SK-N-MC (cell line): ENCODE measurements around the gene RBM28.

ENCODE experiments used
- DNase-seq: peaks from one replicate; pipeline ENCODE4 v3.0.0-alpha.2; 2011; ENCODE audit warnings: low read depth, low spot score
- H3K27ac ChIP-seq: fragments of 200-600 bp; sonication (generic); 2 replicates; pipeline ENCODE4 v1.5.1; 2016; ENCODE audit warnings: mixed run types
- H3K36me3 ChIP-seq: fragments of 200-600 bp; sonication (generic); 2 replicates; pipeline ENCODE4 v1.6.1; 2017; ENCODE audit warnings: antibody characterized with exemption, low read length, mixed read lengths; ENCODE audit not compliant: insufficient read depth
- H3K4me3 ChIP-seq: fragments of 200-600 bp; sonication (generic); 2 replicates; pipeline ENCODE4 v1.5.1; 2016
- H3K9ac ChIP-seq: fragments of 200-600 bp; sonication (generic); 2 replicates; pipeline ENCODE4 v1.8.0; 2017; ENCODE audit warnings: mixed run types, mixed read lengths; ENCODE audit not compliant: insufficient read length
- H3K9me3 ChIP-seq: fragments of 200-600 bp; sonication (generic); 2 replicates; pipeline ENCODE4 v1.6.1; 2017; ENCODE audit warnings: low read depth, mild to moderate bottlenecking, antibody characterized with exemption, low read length, moderate library complexity, mixed read lengths
- EZH2 ChIP-seq: fragments of 200-600 bp; sonication (generic); IDR thresholded peaks from one replicate; pipeline ENCODE4 v1.6.1; 2017; ENCODE audit warnings: antibody characterized with exemption
- FOXP2 ChIP-seq: optimal IDR thresholded peaks from 2 replicates; pipeline ENCODE3; 2011; ENCODE audit warnings: mild to moderate bottlenecking, moderate library complexity; ENCODE audit not compliant: insufficient read depth; ENCODE audit errors: extremely low read length, control extremely low read depth
- POLR2AphosphoS5 ChIP-seq: IDR thresholded peaks from 2 replicates; pipeline ENCODE4 v1.6.1; 2012; ENCODE audit warnings: mild to moderate bottlenecking, low read depth, low read length, borderline replicate concordance

The RBM28 gene

DNA sequence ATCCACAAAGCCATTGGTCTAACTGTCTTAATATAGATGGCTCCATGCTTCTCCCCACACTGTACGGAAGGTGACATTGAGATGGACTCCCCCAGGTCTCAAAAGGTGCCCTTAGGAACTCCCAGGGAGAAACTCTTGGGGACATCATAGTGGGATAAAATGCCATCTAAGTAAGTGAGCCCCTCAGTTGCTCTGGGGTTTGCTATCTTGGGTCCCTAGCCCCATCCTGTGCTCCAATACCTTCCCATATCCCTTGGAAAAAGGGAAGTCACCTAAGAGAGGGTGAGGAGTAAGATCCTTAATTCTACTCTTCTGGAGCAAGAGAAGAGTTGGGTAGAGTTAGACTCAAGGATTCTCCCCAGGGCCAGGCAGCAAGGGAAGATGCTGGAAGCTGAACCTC, 9.9 kb upstream of the RBM28 start:
- H3K27ac ChIP-seq = no peak overlapping the region
- no peak for DNase-seq
- H3K9me3 ChIP-seq = no peaks in the 10 kb centered on the region
- H3K9ac ChIP-seq = no peak overlapping the region
- no peak overlapping the region for H3K4me3 ChIP-seq
- TF ChIP-seq POLR2AphosphoS5 (no peak), FOXP2 (no peak), EZH2 (no peak)
- H3K36me3 ChIP-seq = 0 out of 2 replicates have a peak, but pooled peaks cover 3% of the 10 kb centered on the region

DNA sequence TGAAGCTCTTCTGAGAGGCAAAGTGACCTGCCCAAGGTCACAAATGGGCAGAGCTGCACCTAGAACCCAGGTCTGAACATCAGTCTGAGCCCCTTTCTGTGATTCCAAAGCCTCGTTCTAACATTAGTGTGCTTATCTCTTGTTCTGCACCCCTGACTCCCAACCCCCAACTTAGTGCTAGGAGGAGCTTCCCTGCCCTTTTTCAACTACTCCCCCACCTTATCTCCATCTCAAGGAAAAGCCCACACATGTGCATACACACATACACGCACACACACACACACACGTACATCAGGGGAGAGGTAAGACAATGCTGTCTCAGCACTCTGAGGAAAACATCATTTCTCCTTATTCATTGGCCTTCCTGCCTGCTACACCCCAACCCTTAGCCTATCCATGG, 9.5 kb upstream of the RBM28 start:
- DNase-seq = no peak
- no peak for TF ChIP-seq POLR2AphosphoS5
- no peak for TF ChIP-seq FOXP2
- no peak for TF ChIP-seq EZH2

DNA sequence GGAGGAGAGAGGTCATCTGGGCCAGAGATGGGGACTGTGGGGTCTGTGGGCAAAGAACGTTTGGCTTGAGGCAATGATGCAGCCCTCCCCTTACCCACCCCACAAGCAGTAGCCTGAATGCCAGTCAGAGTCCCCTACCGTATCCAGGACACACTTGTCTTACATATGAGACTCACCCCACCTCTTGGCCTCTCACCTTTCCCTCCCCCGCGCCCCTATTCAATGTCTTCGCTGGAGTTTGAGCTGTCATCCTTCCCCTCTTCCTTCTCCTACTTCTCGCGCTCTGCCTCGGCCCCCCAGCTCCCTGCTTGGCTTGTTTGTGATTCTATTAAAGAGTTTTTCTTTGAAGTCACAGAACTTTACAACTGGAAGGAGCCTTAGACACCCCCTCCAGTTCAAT, 8.9 kb upstream of the RBM28 start:
- no peak overlapping the region for H3K9ac ChIP-seq
- 0 out of 2 replicates have a peak overlapping the region, but pooled peaks have one; percentile 36 for H3K27ac ChIP-seq
- TF ChIP-seq FOXP2 (no peak), EZH2 (no peak), POLR2AphosphoS5 (no peak)
- no peak for DNase-seq
- H3K4me3 ChIP-seq = no peak overlapping the region
- no peaks in the 10 kb centered on the region for H3K9me3 ChIP-seq
- no peaks in the 10 kb centered on the region for H3K36me3 ChIP-seq

More for the DNA sequence above, 9.5 kb upstream of the RBM28 start:
- no peaks in the 10 kb centered on the region for H3K9me3 ChIP-seq
- no peaks in the 10 kb centered on the region for H3K36me3 ChIP-seq
- H3K4me3 ChIP-seq = no peak overlapping the region
- H3K27ac ChIP-seq = 0 out of 2 replicates have a peak overlapping the region, but pooled peaks have one; percentile 36
- H3K9ac ChIP-seq = no peak overlapping the region

- TF ChIP-seq FOXP2 (no peak), EZH2 (no peak), POLR2AphosphoS5 (no peak)
- no peak overlapping the region for H3K4me3 ChIP-seq
- no peak overlapping the region for H3K9ac ChIP-seq
- H3K27ac ChIP-seq = no peak overlapping the region
- H3K36me3 ChIP-seq = no peaks in the 10 kb centered on the region
- no peaks in the 10 kb centered on the region for H3K9me3 ChIP-seq
- no peak for DNase-seq
Observed at GRCh38 chr7:128352153-128352537, 8.4 kb upstream of the RBM28 start.

DNA sequence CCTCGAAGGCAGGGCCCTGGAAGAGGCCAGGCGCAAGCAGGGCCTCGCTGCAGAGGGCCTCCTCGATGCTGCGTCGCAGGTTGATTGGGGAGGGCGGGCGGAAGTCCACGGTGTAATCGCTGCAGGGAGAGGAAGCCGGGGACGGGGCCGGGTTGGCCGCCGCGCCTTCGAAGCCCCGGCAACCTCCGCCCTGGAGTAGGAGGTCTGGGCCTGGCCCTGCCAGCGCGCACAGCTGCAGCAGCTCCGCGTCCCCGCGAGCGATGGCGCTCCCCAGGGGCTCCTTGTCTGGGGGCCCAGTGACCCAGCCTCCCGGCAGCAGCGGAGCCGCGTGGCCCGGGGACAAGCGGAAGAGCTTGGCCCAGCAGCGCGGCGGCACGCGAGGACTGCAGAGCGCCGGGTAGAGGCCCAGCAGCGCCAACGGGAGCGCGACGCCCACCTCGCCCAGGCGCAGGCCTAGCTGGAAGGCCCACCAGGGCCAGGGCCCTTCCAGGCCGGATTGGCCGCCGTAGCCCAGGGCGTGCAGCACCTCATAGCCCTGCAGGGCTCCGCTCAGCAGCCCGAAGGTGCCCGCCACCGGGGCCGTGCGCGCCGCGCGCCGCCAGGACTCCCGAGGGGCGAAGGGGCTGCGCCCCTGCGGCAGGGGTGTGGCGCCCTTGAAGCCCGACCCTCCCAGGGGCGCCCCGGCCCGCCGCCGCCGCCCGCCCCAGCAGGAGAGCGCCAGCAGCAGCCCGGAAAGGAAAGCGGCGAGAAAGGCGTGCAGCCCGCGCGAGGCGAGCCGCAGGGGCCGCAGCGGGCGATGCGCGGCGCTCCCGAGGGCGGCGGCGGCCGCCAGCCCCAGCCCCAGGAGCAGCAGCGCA, 7.8 kb upstream of the RBM28 start:
- TF ChIP-seq EZH2 (no peak), FOXP2 (no peak), POLR2AphosphoS5 (no peak)
- no peak overlapping the region for H3K27ac ChIP-seq
- no peaks in the 10 kb centered on the region for H3K36me3 ChIP-seq
- H3K9ac ChIP-seq = no peak overlapping the region
- no peaks in the 10 kb centered on the region for H3K9me3 ChIP-seq
- DNase-seq = no peak
- no peak overlapping the region for H3K4me3 ChIP-seq

DNA sequence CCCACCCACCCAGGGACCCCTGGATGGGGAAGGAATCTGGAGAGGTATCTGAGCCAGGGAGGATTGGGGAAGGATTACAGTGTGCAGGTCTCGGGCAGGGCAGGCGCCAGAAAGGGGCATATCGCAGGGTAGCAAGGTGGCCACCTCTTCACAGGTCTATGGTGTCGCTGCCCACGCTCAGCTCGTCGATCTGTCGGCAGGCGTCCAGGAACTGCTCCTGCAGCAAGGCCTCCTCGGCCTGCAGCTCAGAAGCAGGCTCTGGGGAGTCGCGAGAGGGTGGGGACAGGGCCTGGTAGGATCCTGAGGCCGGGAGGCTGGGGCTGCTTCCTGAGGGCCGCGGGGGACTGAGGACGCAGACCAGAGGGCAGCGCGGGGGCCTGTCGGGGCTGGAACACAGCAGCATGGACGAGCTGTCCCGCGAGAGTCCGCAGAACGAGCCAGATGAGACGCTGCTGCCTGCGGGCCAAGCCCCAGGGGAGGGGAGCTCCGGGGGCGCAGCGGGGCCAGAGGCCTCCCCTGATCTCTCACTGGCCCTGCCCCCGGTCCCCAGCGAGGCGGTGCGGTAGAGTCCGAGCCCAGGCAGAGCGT, 7.1 kb upstream of the RBM28 start:
- no peak overlapping the region for H3K9ac ChIP-seq
- no peak overlapping the region for H3K27ac ChIP-seq
- no peak for DNase-seq
- no peaks in the 10 kb centered on the region for H3K9me3 ChIP-seq
- H3K36me3 ChIP-seq = no peaks in the 10 kb centered on the region
- H3K4me3 ChIP-seq = no peak overlapping the region
- no peak for TF ChIP-seq EZH2
- no peak for TF ChIP-seq FOXP2
- TF ChIP-seq POLR2AphosphoS5 = no peak

GRCh38 chr7:128349466-128349825, 5.7 kb upstream of the RBM28 start:
- no peak overlapping the region for H3K9ac ChIP-seq
- H3K27ac ChIP-seq = no peak overlapping the region
- no peak for TF ChIP-seq EZH2
- no peak for TF ChIP-seq FOXP2
- TF ChIP-seq POLR2AphosphoS5 = no peak
- no peaks in the 10 kb centered on the region for H3K36me3 ChIP-seq
- H3K4me3 ChIP-seq = no peak overlapping the region
- no peak for DNase-seq
- no peaks in the 10 kb centered on the region for H3K9me3 ChIP-seq

- H3K4me3 ChIP-seq = no peak overlapping the region
- no peaks in the 10 kb centered on the region for H3K36me3 ChIP-seq
- DNase-seq = no peak
- no peak overlapping the region for H3K9ac ChIP-seq
- no peak for TF ChIP-seq FOXP2
- TF ChIP-seq EZH2 = no peak
- no peak for TF ChIP-seq POLR2AphosphoS5
- H3K27ac ChIP-seq = no peak overlapping the region
- H3K9me3 ChIP-seq = no peaks in the 10 kb centered on the region
Observed at GRCh38 chr7:128347647-128348097, 4.0 kb upstream of the RBM28 start.

GRCh38 chr7:128344431-128344774, 695 bp upstream of the RBM28 start:
- H3K4me3 ChIP-seq = peak overlapping the region; percentile 100
- H3K36me3 ChIP-seq = peaks cover 6% of the 10 kb centered on the region
- no peak overlapping the region for H3K27ac ChIP-seq
- H3K9ac ChIP-seq = no peak overlapping the region
- no peak for DNase-seq
- TF ChIP-seq FOXP2 (no peak), POLR2AphosphoS5 (no peak), EZH2 (no peak)
- H3K9me3 ChIP-seq = no peaks in the 10 kb centered on the region
